GM19324 (cell line): Measurements from ENCODE around the gene BCL2.
A peak's percentile ranks its signal among the peaks of the same experiment; 100 is the strongest.

Source experiments
- ATAC-seq: cut with Tn5 transposase; IDR thresholded peaks from one replicate; pipeline ENCODE4 v1.9.1; 2021; ENCODE audit warnings: mild to moderate bottlenecking, moderate library complexity; ENCODE audit not compliant: unreplicated experiment, low FRiP score

The BCL2 gene

GRCh38 chr18:63290166-63290820, 29.3 kb downstream of the BCL2 start:
- ATAC-seq: no peak

- no peak for ATAC-seq
These were observed 31.3 kb downstream of the BCL2 start for GRCh38 chr18:63288311-63288710.

- no peak for ATAC-seq
These were observed 31.8 kb downstream of the BCL2 start for GRCh38 chr18:63287691-63288220.

- ATAC-seq: no peak
These were observed 32.6 kb downstream of the BCL2 start for GRCh38 chr18:63286926-63287325.

- peak; percentile 93 for ATAC-seq
These were observed 34.5 kb downstream of the BCL2 start for GRCh38 chr18:63284827-63285733.

GRCh38 chr18:63284173-63284799, 35.3 kb downstream of the BCL2 start:
- no peak for ATAC-seq

GRCh38 chr18:63283305-63284094, 36.1 kb downstream of the BCL2 start:
- ATAC-seq: no peak

GRCh38 chr18:63282793-63283192, 36.8 kb downstream of the BCL2 start:
- no peak for ATAC-seq

- ATAC-seq: no peak
These were observed 46.2 kb downstream of the BCL2 start for GRCh38 chr18:63273222-63273927.

- no peak for ATAC-seq
These were observed 46.9 kb downstream of the BCL2 start for GRCh38 chr18:63272638-63273037.

- no peak for ATAC-seq
These were observed 47.7 kb downstream of the BCL2 start for GRCh38 chr18:63271881-63272299.

- ATAC-seq: no peak
These were observed 48.4 kb downstream of the BCL2 start for GRCh38 chr18:63271148-63271547.

- no peak for ATAC-seq
These were observed 51.4 kb downstream of the BCL2 start for GRCh38 chr18:63267975-63268721.

- ATAC-seq: no peak
These were observed 52.4 kb downstream of the BCL2 start for GRCh38 chr18:63266888-63267790.

GRCh38 chr18:63265326-63265725, 54.2 kb downstream of the BCL2 start:
- no peak for ATAC-seq

GRCh38 chr18:63264871-63265270, 54.7 kb downstream of the BCL2 start:
- no peak for ATAC-seq

- ATAC-seq: no peak
These were observed 56.1 kb downstream of the BCL2 start for GRCh38 chr18:63263444-63263843.
